ENCODE results near the gene MTCL1. TPM values are rescaled to one million over a fixed set of nuclear protein-coding genes. Genes with fewer than 3 reads are reported as not detected.

Gene MTCL1
- total and polyA plus RNA-seq, 2 of the 8 experiments (the other 6 are each of a cell fraction or from before 2014, with no cell fraction given): 16.6 to 60.8 TPM

DNA sequence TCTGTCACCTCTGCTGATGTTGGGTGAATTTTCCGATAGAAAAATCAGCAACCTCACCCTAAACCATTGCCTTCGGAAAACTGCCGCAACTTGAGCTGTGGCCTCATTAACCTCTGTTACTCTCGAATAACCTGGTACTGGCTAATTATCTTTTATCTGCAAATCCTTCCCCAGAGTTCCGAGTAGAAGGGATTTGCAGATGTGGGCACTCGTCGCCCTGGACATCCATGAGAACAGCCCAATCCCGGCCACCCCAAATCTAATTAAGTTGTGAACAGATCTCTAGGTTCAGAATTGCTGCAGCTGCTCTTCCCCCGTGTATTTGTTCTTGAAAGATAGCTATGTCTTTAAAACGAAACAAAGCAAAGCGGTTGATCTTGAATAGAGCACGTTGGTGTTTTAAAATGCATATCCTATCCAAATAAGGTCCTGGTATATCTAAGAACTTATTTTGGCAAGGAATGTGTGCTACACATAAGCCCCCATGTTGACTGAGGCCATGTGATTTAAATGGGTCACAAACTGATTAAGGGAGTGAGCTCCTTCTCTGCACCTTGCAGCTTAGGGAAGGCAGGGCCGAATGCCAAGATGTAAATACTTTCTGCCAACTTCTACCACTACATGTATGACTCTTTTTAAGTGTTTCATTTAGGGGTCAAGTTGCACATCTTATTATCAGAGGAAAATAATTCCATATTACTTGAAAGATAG, 88.2 kb downstream of the MTCL1 start:
- H2AFZ ChIP-seq (ENCODE audit: low read length): no peak overlapping the region
- no peaks in the 10 kb centered on the region for H3K9me3 ChIP-seq (ENCODE audit: insufficient read depth in 2 of 2, low read depth in 1 of 2, low read length in 1 of 2)
- FAIRE-seq (no peak), DNase-seq (ENCODE audit: low read depth in 1 of 2, low spot score in 2 of 2) (no peak)
- no peak overlapping the region for H3K4me3 ChIP-seq (ENCODE audit: extremely low read depth in 1 of 4, insufficient read depth in 2 of 4, low read depth in 3 of 4, low read length in 4 of 4)
- H3K27ac ChIP-seq (ENCODE audit: low read depth, low read length): no peak overlapping the region
- H3K36me3 ChIP-seq (ENCODE audit: control insufficient read depth in 2 of 4, insufficient read depth in 4 of 4, low read length in 3 of 4): peaks cover 0 to 23% (median 12%) of the 10 kb centered on the region in 4 experiments; a peak in 6 of 8 replicates
- no peak overlapping the region for H3K23ac ChIP-seq (ENCODE audit: insufficient read length)
- H2BK20ac ChIP-seq (ENCODE audit: low read length): peak overlapping the region; percentile 43; the same call in 1 of the 2 replicates
- H3K4me1 ChIP-seq (replicated peaks in 1 of 4; ENCODE audit: control insufficient read depth in 3 of 4, insufficient read depth in 4 of 4, low read length in 3 of 4): peaks cover 7 to 27% (median 16%) of the 10 kb centered on the region in 4 experiments
- no peak overlapping the region for H3K56ac ChIP-seq (replicated peaks; ENCODE audit: insufficient read length, low read depth, low read length)
- no peak overlapping the region for H4K5ac ChIP-seq (ENCODE audit: insufficient read length, low read depth, low read length)
- H2BK120ac ChIP-seq (replicated peaks; ENCODE audit: low read depth, low read length): no peak overlapping the region
- no peak overlapping the region; the same call in 1 of the 2 replicates for H2BK15ac ChIP-seq (ENCODE audit: low read length)
- no peaks in the 10 kb centered on the region for H3K79me2 ChIP-seq (ENCODE audit: control insufficient read depth in 1 of 2, insufficient read depth in 2 of 2, low read length in 2 of 2)
- no peaks in the 10 kb centered on the region for H3K79me1 ChIP-seq (ENCODE audit: low read depth, low read length)
- H2BK12ac ChIP-seq (ENCODE audit: low read depth, low read length): no peak overlapping the region
- no peak overlapping the region for H3K4ac ChIP-seq (replicated peaks; ENCODE audit: insufficient read length, low read depth, low read length)
- H3K9ac ChIP-seq (replicated peaks in 1 of 4; ENCODE audit: extremely low read depth in 1 of 4, low read depth in 3 of 4, low read length in 3 of 4): no peak overlapping the region
- no peaks in the 10 kb centered on the region for H3K27me3 ChIP-seq (replicated peaks in 1 of 4; ENCODE audit: control insufficient read depth in 3 of 4, extremely low read depth in 1 of 4, insufficient read depth in 3 of 4, low read length in 3 of 4)
- no peak overlapping the region for H3K4me2 ChIP-seq (ENCODE audit: insufficient read depth in 1 of 2, low read depth in 2 of 2, low read length in 2 of 2)
- H4K20me1 ChIP-seq (replicated peaks in 1 of 2; ENCODE audit: control insufficient read depth in 1 of 2, insufficient read depth in 2 of 2, low read length in 2 of 2): no peaks in the 10 kb centered on the region
- peak overlapping the region; percentile 49; the same call in 1 of the 2 replicates for H2BK5ac ChIP-seq (ENCODE audit: low read depth, low read length)
- WGBS, 2 experiments (ENCODE audit: extremely low coverage in 1 of 2, insufficient coverage in 1 of 2, insufficient read length in 1 of 2, insufficient replicate concordance in 2 of 2, low coverage in 1 of 2, low lambda C conversion rate in 2 of 2, missing lambda C conversion rate in 1 of 2): 86% methylated on average over 13 of the region's 13 CpGs; no CpG with 5 or more reads in 1 of the 2 experiments
- no peak overlapping the region for H2AK5ac ChIP-seq (ENCODE audit: low read depth, low read length)
- TF ChIP-seq JUND (IDR thresholded peaks at IDR 0.05; ENCODE audit: low read length) (no peak), POLR2A (IDR thresholded peaks at IDR 0.05; ENCODE audit: control extremely low read depth in 1 of 2, low read depth in 2 of 2, low read length in 2 of 2) (no peak), CBX5 (IDR thresholded peaks at IDR 0.05; ENCODE audit: low read depth, low read length) (no peak), BCL11A (IDR thresholded peaks at IDR 0.05; ENCODE audit: low read depth in 2 of 2, low read length in 2 of 2) (no peak), HDAC2 (IDR thresholded peaks at IDR 0.05; ENCODE audit: borderline replicate concordance in 1 of 2, low read depth in 2 of 2, low read length in 2 of 2) (no peak), RNF2 (IDR thresholded peaks at IDR 0.05; ENCODE audit: borderline replicate concordance, low read depth, low read length, missing control alignments, poor library complexity, severe bottlenecking) (no peak), KDM5A (IDR thresholded peaks at IDR 0.05; ENCODE audit: low read length) (no peak), SP4 (IDR thresholded peaks at IDR 0.05; ENCODE audit: low read length) (no peak)
- TF ChIP-seq, protein P1, sequence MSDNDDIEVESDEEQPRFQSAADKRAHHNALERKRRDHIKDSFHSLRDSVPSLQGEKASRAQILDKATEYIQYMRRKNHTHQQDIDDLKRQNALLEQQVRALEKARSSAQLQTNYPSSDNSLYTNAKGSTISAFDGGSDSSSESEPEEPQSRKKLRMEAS (IDR thresholded peaks at IDR 0.05): no peak
- TF ChIP-seq, protein P2, sequence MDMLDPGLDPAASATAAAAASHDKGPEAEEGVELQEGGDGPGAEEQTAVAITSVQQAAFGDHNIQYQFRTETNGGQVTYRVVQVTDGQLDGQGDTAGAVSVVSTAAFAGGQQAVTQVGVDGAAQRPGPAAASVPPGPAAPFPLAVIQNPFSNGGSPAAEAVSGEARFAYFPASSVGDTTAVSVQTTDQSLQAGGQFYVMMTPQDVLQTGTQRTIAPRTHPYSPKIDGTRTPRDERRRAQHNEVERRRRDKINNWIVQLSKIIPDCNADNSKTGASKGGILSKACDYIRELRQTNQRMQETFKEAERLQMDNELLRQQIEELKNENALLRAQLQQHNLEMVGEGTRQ (IDR thresholded peaks at IDR 0.05; ENCODE audit: low read length): no peak
- H4K8ac ChIP-seq (ENCODE audit: extremely low read depth, insufficient read depth, low read length): no peak overlapping the region
- POLR2A ChIA-PET (ENCODE audit: partially characterized antibody): no interaction called here
- 0 out of 2 replicates have a peak overlapping the region, but pooled peaks have one; percentile 20 for H3K18ac ChIP-seq (ENCODE audit: extremely low read depth, low read length)
- no peaks in the 10 kb centered on the region for H3K23me2 ChIP-seq (ENCODE audit: low read depth, low read length)
- CTCF ChIA-PET (ENCODE audit: partially characterized antibody): interaction anchor here (0.9 to 1.9 kb wide), 7 partner anchors 10 to 194 kb away, joined by 3 to 5 read pairs (median 3); no protein-coding TSS in a partner anchor
- no peak overlapping the region for H4K91ac ChIP-seq (replicated peaks; ENCODE audit: insufficient read length, low read length)
- no peak overlapping the region for H3K14ac ChIP-seq (ENCODE audit: insufficient read length)
